ENCODE data around the gene VRK1.

VRK1 gene

GRCh38 chr14:96821501-96821900 is 24.3 kb downstream of the VRK1 start:
- intact Hi-C loops (cut with DNase I; ENCODE audit: low total_unique reads), result no loop called here
- no peak for TF ChIP-seq CTCF (IDR thresholded peaks at IDR 0.05)
- Histone ChIP-seq H3K27me3 (no peaks in the 10 kb centered on the region), H3K36me3 (no peaks in the 10 kb centered on the region), H3K9me3 (no peaks in the 10 kb centered on the region), H3K4me1 (no peaks in the 10 kb centered on the region), H3K4me3 (no peak overlapping the region), H3K27ac (no peak overlapping the region)
- no peak for DNase-seq

DNA sequence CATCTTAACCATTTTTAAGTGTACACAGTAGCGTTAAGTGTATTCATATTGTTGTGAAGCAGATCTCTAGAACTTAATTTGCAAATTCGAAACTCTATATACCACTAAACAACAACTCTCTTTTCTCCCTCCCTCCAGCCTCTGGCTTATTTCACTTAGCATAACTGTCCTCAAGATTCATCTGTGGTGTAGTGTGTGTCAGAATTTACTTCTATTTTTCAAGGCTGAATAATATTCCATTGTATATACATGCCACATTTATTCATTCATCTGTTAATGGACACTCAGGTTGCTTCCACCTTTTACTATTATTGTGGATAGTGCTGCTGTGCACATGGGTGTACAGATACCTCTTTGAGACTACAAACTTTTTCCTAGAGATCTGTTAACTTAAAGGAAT is 26.5 kb downstream of the VRK1 start:
- Histone ChIP-seq H3K36me3 (no peaks in the 10 kb centered on the region), H3K4me1 (no peaks in the 10 kb centered on the region), H3K27me3 (no peaks in the 10 kb centered on the region), H3K9me3 (no peaks in the 10 kb centered on the region), H3K27ac (no peak overlapping the region), H3K4me3 (no peak overlapping the region)
- no peak for DNase-seq
- intact Hi-C loops (cut with DNase I; ENCODE audit: low total_unique reads), result no loop called here
- no peak for TF ChIP-seq CTCF (IDR thresholded peaks at IDR 0.05)

- no peaks in the 10 kb centered on the region for H3K27me3 ChIP-seq
- no peak for DNase-seq
- TF ChIP-seq CTCF (IDR thresholded peaks at IDR 0.05), result no peak
- peaks cover 0 to under 1% (median 0%) of the 10 kb centered on the region in 3 donors for H3K9me3 ChIP-seq
- intact Hi-C loops (cut with DNase I; ENCODE audit: low total_unique reads), result no loop called here
- no peak overlapping the region for H3K4me3 ChIP-seq
- H3K4me1 ChIP-seq, result no peaks in the 10 kb centered on the region
- H3K27ac ChIP-seq, result no peak overlapping the region
- no peaks in the 10 kb centered on the region for H3K36me3 ChIP-seq
Observed at GRCh38 chr14:96824283-96824682, 27.1 kb downstream of the VRK1 start.

DNA sequence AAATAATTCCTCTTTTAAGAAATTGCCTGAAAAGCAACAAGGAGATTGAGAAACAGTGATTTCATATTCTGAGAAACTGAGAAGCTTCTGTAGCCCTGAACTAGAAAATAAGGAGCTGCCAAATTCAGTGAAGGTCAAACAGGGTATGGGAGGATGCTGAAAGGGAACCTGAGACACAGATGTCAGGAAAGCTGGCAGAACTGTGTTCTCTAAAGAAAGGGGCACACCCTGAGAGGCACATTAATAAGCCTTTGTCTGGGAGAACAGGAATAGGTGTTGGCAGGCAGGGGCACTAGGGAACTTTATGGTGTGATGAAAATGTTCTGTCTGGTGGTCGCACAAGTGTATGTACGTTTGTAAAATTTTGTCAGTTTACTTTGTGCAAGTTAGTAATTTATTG is 29.6 kb downstream of the VRK1 start:
- intact Hi-C loops (cut with DNase I; ENCODE audit: low total_unique reads), result no loop called here
- no peak for DNase-seq
- Histone ChIP-seq H3K27me3 (no peaks in the 10 kb centered on the region), H3K36me3 (no peaks in the 10 kb centered on the region), H3K27ac (no peak overlapping the region), H3K4me1 (no peaks in the 10 kb centered on the region), H3K4me3 (no peak overlapping the region), H3K9me3 (peaks cover 0 to 7% (median 0%) of the 10 kb centered on the region in 3 donors)
- TF ChIP-seq CTCF (IDR thresholded peaks at IDR 0.05), result no peak

GRCh38 chr14:96827290-96827689 is 30.1 kb downstream of the VRK1 start:
- intact Hi-C loops (cut with DNase I; ENCODE audit: low total_unique reads), result no loop called here
- Histone ChIP-seq H3K4me1 (no peaks in the 10 kb centered on the region), H3K36me3 (no peaks in the 10 kb centered on the region), H3K9me3 (peaks cover 0 to 7% (median 0%) of the 10 kb centered on the region in 3 donors), H3K27me3 (no peaks in the 10 kb centered on the region), H3K4me3 (no peak overlapping the region), H3K27ac (no peak overlapping the region)
- TF ChIP-seq CTCF (IDR thresholded peaks at IDR 0.05), result no peak
- DNase-seq, result no peak

DNA sequence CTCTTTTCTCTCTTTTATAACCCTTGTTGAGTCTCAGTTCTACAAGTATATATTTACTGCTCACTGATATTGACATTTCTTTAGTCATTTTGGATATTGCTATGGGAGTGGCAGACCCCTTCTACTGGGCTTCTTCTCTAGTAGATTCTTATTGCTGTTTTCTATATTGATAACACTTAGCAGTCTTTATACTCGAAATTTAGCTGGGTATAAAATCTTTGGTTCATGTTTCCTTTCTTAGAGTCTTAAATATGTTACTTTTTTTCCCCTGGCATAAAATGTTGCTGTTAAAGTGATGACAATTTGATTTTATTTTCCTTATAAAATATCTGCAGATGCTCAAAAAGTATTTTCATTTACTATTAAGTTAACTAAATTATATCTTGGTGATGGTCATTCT is 32.6 kb downstream of the VRK1 start:
- no peak overlapping the region for H3K4me3 ChIP-seq
- H3K36me3 ChIP-seq, result no peaks in the 10 kb centered on the region
- no peak for TF ChIP-seq CTCF (IDR thresholded peaks at IDR 0.05)
- peaks cover 0 to 7% (median 0%) of the 10 kb centered on the region in 3 donors for H3K9me3 ChIP-seq
- no peak overlapping the region for H3K27ac ChIP-seq
- no peaks in the 10 kb centered on the region for H3K27me3 ChIP-seq
- no peak for DNase-seq
- intact Hi-C loops (cut with DNase I; ENCODE audit: low total_unique reads), result no loop called here
- H3K4me1 ChIP-seq, result no peaks in the 10 kb centered on the region
